HuH-7 (cell line): ENCODE data around the gene FZD2.
"Not testable (repeated sequence)": the region's sequence is repeated elsewhere in the genome, so short reads cannot be mapped to it uniquely, and the experiment has no call there.

Source experiments
- DNase-seq: peaks from one replicate; pipeline ENCODE4 v3.0.0; 2011; ENCODE audit warnings: low spot score

FZD2 gene

DNA sequence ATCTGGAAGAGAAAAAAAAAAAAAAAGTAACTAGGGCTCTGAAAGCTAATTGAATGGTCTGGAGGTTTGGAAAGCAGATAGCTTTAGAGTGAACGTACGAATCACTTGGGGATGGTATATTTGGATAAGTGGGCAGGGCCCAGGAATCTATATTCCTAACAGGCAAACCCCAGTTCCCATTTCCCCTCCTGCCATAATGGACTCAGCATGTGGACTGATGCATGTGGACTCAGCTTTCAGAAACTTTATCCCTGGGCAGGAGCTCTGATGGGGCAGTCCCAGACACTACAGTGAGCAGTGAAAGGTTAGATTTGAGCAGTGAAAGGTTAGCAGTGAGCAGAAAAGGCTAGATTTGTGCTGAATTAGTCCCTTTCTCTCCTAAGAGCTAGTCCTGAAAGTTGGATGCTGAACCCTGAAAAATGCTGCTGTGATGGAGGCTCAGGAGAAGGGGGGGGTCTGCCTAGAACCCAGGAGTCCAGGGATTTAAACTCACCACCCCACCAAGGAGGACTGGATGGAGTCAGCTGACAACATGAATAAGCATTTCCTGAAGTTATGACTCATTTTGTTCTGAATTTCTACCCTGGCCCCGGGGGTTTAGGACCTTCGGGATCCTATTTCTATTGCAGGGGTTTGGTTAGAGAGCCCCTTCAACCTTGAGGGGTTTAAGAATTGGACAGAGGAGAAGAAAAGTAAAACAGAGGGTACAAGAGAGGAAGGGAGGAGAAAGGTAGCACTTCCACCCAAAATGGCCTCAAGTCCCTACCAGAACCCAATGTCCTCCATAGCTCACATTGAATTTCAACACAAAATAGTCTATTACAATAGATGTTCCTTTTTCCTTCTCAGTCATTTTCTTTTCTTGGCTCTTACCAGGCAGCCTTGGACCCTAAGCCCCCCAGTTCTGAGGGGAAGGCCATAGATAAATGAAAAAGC, 10.3 kb upstream of the FZD2 start:
- no peak for DNase-seq

GRCh38 chr17:44547625-44548267, 9.5 kb upstream of the FZD2 start:
- no peak for DNase-seq

GRCh38 chr17:44548376-44549230, 8.7 kb upstream of the FZD2 start:
- DNase-seq, result no peak

- no peak for DNase-seq
Observed at GRCh38 chr17:44549686-44550085, 7.6 kb upstream of the FZD2 start.

DNA sequence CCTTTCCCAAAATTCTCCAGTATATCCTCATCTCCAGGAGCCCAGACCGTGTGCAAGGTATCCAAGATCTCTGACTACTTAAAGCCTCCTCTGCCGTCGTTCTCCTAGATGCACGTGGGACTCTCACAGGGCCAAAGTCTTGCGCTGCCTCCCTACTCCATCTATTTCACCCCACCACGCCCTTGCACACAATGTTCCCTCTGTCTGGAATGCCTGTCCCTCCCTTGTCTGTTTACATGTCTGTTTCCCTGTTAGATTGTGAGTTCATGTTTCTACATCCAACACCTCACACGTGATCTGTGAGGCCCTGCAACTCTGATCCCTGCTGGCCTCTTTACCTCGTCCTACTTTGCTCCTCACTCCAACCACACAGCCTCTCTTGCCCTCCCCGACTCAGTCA, 4.9 kb upstream of the FZD2 start:
- DNase-seq, result peak; percentile 52

- no peak for DNase-seq
Observed at GRCh38 chr17:44555099-44555498, 2.2 kb upstream of the FZD2 start.

DNA sequence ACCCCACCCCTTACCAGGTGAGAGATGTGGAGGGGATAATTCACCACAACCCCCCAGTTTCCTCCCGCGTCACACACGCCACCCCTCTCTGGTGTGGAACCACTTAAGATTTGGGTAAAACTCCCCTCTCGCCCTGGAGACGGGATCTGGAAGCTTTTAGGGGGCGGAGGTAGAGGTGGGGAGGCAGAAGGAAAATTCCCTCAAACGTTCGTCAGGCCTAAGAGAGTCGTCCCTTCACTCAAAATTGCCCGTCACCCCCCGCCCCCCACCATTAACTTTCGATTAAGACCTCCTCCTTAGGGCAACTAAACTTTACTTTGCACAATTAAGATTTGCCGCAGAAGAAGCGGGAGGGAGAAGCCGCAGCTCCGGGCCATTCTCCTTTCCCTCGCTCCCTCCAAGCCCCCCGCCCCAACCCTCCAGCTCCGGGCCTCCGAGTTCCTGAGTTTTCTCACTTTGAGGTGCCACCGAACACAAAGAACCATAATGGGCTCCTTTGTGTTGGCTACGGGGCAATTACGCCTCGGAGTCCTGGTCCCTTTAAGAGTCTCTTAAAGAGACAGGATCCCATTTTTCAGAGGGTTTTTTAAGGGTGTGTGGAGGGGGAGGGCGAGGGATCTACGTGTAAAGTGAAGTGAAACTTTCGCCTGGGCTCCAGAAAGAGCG, 985 bp upstream of the FZD2 start:
- DNase-seq, result peak; percentile 83

GRCh38 chr17:44557651-44558285, 484 bp downstream of the FZD2 start:
- no peak for DNase-seq

DNA sequence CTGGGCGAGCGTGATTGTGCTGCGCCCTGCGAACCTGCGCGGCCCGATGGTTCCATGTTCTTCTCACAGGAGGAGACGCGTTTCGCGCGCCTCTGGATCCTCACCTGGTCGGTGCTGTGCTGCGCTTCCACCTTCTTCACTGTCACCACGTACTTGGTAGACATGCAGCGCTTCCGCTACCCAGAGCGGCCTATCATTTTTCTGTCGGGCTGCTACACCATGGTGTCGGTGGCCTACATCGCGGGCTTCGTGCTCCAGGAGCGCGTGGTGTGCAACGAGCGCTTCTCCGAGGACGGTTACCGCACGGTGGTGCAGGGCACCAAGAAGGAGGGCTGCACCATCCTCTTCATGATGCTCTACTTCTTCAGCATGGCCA, 1.0 kb downstream of the FZD2 start:
- no peak for DNase-seq

DNA sequence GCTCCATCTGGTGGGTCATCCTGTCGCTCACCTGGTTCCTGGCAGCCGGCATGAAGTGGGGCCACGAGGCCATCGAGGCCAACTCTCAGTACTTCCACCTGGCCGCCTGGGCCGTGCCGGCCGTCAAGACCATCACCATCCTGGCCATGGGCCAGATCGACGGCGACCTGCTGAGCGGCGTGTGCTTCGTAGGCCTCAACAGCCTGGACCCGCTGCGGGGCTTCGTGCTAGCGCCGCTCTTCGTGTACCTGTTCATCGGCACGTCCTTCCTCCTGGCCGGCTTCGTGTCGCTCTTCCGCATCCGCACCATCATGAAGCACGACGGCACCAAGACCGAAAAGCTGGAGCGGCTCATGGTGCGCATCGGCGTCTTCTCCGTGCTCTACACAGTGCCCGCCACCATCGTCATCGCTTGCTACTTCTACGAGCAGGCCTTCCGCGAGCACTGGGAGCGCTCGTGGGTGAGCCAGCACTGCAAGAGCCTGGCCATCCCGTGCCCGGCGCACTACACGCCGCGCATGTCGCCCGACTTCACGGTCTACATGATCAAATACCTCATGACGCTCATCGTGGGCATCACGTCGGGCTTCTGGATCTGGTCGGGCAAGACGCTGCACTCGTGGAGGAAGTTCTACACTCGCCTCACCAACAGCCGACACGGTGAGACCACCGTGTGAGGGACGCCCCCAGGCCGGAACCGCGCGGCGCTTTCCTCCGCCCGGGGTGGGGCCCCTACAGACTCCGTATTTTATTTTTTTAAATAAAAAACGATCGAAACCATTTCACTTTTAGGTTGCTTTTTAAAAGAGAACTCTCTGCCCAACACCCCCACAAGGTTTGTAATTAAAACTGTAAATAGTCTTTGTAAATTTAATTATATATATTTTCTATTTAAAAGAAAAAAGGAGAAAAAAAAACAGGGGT, 1.7 kb downstream of the FZD2 start:
- no peak for DNase-seq

DNA sequence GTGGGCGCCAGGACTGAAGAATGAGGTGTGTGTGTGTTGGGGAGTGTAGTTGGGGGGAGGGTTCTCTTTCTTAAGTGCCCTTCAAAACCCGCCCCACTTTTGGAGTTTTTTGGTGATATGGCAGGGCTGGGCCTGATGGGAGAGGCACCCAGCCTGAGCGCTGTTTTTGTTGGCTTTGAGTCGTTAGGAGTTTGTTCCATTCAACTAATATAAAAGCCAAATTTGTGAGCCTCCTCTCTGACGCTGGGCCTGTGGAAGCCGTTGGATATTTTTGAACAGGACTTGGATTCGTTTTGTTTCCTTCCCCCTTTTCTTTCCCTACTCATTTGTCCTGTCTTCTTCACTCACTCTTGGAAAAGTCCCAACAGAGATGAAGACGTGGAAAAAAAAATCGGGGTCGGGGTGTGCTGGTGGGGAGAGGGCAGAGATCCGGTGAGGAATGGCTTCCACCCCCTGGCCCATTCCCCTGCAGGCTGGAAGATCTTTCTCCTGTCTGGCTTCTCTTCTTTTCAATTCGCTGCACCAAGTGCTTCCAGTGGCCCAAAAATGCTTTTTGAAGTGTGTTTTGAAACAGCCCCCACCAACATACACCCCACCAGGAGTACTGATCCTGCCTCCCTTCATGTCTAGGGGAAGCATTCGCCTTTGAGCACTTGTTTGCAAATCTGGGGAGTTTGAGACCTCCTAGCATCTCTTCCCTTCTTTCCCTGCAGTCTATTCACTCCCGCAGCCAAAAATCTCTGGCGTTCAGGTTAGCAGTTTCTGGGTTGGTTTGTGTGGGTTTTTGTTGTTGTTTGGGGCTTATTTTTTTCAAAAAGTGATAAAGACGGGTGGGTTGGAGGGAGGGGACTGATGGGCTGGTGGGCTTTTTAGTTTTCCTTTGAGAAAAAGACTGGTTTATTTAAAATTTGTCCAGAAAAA, 2.6 kb downstream of the FZD2 start:
- no peak for DNase-seq

DNA sequence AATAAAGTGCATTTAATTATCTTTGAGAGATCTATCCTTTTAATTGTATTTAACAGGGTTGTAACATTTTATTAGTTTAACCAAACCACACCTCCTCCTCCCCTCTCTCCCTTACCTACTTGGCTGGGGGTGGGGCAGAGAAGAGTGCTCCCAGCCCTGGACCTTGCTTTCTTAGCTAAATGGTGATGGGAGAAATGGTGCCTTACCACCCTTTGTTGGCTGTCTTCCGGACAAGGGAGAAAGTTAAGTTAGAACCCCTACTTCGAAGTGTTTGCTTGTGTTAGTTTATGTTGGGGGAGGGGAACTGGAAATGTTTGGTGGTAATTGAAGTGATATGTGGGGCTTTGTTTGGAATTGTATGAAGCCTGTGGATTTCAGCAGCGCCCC, 3.9 kb downstream of the FZD2 start:
- no peak for DNase-seq

DNA sequence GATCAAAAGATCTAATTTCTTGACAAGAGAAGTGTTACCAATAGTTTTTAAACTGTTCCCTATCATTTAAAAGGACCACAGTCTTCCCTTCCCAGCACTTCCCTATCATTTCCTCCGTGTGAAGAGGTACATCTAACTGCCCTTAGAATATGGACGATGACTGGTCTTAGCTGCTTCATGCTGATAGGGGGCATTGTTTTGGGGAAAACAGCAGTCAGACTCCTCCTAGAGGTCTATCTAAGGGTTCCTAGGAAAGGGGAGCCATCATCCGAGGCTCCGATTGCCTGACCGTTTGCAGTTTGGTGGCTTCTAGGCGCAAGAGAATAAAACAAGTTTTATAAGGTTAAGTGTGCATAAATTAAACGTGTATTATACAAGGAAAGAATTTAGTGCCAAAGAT, 7.1 kb downstream of the FZD2 start:
- DNase-seq, result no peak

GRCh38 chr17:44565866-44566443, 8.7 kb downstream of the FZD2 start:
- DNase-seq, result no peak

DNA sequence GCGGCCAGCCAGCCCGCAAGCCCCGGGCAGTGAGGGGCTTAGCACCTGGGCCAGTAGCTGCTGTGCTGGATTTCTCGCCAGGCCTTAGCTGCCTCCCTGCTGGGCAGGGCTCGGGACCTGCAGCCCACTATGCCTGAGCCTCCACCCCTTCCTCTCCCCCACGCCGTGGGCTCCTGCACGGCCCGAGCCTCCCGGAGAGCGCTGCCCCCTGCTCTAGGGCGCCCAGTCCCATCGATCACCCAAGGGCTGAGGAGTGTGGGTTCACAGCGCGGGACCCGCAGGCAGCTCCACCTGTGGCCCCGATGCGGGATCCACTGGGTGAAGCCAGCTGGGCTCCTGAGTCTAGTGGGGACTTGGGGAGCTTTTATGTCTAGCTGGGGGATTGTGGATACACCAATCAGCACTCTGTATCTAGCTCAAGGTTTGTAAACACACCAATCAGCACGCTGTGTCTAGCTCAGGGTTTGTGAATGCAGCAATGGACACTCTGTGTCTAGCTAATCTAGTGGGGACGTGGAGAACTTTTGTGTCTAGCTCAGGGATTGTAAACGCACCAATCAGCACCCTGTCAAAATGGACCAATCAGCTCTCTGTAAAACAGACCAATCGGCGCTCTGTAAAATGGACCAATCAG, 11.1 kb downstream of the FZD2 start:
- DNase-seq, result not testable (repeated sequence)

DNA sequence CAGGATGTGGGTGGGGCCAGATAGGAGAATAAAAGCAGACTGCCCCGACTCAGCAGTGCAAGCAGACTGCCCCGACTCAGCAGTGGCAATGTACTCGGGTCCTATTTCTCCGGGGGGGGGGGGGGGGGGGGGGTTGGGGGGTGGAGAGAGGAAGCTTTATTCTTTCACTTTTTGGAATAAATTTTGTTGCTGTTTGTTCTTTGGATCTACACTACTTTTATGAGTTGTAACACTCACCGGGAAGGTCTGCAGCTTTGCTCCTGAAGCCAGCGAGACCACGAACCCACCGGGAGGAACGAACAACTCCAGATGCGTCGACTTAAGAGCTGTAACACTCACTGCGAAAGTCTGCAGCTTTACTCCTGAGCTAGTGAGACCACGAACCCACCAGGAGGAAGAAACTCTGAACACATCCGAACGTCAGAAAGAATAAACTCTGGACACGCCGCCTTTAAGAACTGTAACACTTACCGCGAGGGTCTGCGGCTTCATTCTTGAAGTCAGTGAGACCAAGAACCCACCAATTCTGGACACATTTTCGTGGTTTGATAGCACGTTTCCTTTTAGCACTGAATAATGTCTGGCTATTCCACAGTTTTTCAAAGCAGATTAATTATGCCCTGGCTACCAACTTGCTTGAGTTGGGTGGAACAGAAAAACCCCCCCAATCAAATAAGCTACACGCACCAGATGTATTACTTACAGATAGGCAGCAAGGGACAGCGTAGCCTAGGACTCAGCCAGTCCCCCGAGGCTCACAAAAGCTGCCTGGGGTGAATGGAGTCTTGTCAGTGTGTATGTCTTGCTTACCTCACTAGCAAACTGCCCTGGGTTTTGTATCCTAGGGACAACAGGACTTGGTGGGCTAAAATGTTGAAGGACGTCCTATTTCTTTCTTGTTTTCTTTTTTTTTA, 11.9 kb downstream of the FZD2 start:
- DNase-seq, result no peak

DNA sequence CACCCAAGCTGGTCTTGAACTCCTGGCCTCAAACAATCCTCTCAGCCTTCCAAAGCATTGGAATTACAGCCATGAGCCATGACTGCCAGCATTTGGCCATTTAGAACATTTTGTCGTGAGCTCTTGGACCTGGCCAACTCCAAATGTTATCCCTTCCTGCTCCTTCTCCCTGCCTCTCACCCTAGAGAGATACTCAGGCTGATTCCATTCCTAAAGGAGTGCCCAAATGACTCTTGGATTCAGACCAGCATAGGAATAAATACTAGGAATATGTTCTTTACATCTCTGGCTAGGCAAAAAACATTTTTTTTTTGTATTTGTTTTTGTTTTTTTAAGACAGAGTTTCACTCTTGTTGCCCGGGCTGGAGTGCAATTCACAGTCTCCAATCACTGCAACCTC, 15.5 kb downstream of the FZD2 start:
- no peak for DNase-seq
